GM23248 (cell line): ENCODE data around the gene CSRP1.

ENCODE experiments used
- EZH2 ChIP-seq: fragments of 200-600 bp; sonication (generic); IDR thresholded peaks from 2 replicates; pipeline ENCODE4 v1.6.1; 2018; ENCODE audit warnings: antibody characterized with exemption, mild to moderate bottlenecking; ENCODE audit not compliant: insufficient read depth, poor library complexity, severe bottlenecking
- EZH2phosphoT487 ChIP-seq: fragments of 200-600 bp; sonication (generic); IDR thresholded peaks from 2 replicates; pipeline ENCODE4 v1.6.1; 2018; ENCODE audit warnings: antibody characterized with exemption, moderate library complexity, mild to moderate bottlenecking, low read depth; ENCODE audit not compliant: insufficient read depth

GRCh38 chr1:201468844-201469644, 37.9 kb downstream of the CSRP1 start, which contains the start of gene PHLDA3:
- TF ChIP-seq EZH2 (no peak), EZH2phosphoT487 (no peak)
